Embryonic facial prominence (tissue), 1 donor: ENCODE data around the gene NCKAP5.

Experiments
- DNase-seq: peaks from one replicate; pipeline ENCODE4 v3.0.0-alpha.2; 2016; ENCODE audit errors: extremely low spot score

The NCKAP5 gene

DNA sequence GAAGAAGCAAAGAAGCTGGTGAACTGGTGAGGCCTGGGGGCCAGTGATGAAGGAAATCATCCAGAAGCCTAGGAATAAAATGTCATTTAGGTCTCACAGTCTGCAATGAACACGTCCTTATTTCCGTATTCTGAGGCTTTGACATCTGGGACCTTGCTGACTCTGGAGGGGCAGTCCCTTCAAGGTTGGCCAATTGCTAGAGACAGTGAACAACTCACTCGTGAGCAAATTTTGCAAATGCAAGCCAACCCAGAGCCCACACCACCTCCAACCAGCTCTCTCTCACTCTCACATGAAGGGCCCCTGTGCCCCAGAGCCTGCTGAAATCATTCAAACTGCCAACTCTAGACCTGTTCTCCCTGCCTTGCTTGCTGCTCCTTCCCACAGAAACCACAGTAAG lies 619.2 kb downstream of the NCKAP5 start:
- no peak for DNase-seq

DNA sequence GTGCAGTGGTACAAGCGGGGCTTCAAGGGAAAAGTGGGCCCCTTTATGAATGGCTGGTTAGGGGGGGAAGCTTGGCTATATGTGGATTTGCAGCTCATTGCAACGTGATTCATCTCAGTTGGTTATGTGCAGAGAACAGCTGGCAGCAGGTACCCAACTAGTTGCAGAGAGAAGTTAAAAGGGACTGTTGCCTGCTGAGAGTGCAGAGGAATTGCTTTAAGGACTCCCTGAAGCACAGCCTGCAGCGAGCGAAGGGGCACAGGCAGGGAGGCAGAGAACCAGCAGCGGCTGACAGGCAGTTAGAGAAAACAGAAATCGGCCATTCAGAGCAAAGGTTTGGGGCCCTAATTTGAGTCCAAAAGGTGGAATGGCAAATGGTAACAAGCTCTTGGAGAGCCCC lies 620.1 kb downstream of the NCKAP5 start:
- DNase-seq = no peak

DNA sequence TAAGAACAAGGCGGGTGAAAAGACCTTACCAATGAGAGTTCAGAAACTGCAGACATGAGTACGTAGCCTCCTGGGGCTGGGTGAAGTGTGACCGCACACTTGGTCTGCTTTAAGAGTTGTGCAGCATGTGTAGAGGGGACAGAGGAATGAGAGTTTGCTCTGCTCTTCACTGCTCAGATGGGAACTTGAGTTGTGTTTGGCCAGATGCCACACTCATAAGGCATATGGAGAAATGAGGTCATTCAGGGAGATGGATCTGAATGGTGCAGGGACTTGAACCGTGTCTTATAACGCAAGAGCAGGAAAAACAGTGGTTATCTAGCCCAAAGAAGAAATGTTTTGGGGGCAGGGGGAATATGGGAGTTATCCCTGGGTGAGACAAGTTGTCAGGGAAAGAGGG lies 624.4 kb downstream of the NCKAP5 start:
- no peak for DNase-seq

DNA sequence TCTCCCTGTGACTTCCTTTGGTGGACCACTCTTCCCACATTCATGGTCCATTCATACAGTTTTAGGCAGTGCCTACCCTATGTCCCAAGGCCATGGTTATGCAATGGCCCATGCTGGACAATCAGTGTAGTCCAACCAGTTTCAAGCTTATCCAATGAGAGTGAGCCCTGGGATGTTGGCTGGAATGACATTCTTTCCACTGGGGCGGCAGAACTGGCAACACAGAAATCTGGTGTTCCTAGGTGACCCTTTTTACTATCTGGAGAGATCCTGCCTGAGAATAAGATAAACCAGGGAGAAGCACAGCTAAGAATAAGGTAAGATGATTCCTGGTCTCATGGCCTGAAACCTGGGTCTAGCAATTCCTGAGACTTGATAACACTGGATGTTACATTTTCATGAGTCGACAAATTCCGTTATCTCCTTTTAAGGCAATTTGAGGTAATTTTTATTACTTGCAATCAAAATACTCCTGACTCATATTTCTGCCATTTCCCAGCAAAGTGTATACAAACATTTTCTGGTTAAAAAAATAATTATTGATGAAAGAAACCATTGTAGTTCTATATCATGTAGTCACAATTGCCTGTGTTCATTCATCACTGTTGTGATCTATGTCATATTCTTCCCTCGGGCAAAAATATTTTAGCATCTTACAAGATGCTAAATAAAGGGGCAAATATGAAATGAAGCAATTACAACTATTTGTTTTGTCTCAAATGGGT lies 626.8 kb downstream of the NCKAP5 start:
- no peak for DNase-seq

DNA sequence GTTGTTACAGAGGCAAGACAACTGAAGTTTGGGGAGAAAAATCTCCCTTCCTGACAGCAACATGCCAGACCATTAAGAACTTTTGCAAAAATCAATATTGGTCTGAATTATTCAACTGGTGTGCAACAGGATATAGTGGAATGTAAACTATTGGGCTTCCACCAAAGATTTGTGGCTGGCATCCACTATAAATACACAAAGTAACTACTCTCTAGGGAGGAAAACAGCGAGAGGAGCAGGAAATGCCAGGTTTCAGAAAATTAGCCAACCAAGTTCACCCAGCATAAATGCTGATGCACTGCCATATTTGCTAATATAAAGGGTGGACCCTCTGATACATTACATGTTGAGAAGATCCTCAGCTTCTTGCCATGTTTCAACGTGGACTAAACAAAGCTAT lies 630.6 kb downstream of the NCKAP5 start:
- DNase-seq = no peak

DNA sequence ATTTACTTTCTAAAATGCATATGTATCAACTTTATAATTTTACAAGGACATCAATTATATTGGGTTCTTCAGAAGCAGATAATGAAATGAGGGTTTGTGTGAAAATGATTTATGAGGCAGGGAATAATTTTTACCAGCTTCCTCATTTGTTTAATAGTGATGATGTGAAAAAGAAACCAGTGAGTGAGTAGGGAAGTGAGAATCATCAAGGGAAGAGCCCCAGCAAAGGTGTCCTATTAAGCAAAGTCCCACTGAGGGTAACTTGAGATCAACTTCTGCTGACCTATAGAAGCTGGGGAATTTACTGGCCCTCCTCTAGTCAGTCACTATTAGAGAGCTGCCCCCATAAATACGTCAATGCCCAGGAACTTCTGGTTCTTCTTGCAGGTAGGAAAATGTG lies 631.5 kb downstream of the NCKAP5 start:
- no peak for DNase-seq

DNA sequence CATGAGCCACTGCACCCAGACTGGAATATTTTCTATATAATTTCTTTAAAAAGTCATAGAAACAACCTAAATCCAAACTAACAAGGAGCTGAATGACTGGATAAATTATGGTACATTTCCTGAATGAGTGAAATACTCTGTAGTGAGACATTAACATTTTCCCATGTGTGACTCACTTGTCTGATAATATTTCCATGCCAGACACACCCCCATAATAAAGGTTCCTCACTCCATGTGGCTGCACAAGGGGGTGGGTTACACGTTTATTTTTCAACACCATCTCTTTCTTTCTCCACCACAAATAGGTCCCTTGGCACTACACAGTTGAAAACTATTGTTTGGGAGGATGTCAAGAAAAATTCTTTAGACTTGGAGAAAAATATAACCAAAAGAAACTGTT lies 632.0 kb downstream of the NCKAP5 start:
- DNase-seq = no peak

DNA sequence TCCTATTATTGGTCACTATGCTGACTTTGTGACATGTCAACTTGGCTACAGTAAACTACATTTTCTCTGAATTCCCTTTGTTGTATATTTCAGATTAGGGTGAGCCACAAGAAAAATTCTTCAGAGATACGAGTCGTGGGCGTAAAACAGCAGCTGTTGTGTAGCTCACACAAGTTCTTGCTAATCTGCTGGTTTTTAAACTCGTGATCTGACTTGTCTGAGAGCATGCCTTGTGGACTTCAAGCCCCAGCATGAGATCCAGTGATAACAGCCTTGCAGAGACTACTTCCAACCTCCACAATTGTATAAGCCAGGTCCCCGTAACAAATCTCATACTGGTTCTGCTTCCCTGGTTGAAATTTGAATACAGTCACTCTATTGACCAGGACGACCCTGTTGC lies 638.5 kb downstream of the NCKAP5 start:
- no peak for DNase-seq

DNA sequence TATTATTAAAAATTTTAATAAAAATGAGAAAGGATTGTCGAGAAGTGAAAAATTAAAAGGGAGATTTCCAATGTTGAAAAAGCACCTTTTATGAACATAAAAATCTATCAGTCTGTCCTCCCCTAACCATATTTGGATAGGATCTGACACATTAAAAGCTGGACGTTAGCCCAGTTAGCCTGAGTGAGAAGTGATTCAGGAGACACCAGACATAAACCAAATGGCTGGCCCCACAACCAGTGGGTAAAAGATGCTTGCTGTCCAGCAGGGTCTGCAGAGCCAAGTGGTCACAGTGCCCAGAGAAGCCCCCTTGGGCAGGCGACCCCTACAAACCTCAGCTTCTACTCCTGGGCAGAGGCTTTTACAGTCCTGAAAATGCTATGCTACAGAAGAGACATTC lies 644.5 kb downstream of the NCKAP5 start:
- no peak for DNase-seq

DNA sequence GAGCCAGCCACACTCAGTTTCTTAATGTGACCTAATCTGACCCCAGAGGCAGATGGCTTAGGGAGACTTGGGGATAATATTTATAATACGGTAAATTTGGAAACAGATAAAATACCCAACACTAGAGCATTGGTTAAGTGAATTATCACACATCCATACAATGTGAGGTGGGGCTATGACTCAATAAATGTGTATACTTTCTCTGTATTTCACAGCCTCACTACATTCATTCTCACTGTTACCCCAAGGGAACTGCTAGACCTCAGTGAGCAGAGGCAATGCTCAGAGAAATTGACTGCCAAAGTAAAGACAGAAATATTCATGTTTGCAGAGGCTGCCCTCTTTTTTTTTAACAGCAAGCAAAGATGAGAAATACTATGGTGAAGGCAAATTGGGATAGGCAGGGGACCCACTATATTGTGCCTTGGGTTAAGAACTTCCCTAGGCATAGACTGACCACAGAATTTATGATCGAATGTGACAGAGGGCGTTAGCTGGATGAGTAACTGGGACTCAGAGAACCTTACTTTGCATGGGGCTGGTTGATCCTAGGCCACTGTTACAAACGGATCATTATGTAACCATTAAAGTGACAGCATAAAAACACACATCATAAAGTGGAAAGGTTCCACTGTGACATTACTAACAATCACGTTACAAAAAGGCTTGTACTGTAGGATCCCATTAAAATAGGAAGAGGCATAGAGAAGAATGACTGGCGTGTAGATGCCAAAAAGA lies 652.3 kb downstream of the NCKAP5 start:
- DNase-seq = no peak

DNA sequence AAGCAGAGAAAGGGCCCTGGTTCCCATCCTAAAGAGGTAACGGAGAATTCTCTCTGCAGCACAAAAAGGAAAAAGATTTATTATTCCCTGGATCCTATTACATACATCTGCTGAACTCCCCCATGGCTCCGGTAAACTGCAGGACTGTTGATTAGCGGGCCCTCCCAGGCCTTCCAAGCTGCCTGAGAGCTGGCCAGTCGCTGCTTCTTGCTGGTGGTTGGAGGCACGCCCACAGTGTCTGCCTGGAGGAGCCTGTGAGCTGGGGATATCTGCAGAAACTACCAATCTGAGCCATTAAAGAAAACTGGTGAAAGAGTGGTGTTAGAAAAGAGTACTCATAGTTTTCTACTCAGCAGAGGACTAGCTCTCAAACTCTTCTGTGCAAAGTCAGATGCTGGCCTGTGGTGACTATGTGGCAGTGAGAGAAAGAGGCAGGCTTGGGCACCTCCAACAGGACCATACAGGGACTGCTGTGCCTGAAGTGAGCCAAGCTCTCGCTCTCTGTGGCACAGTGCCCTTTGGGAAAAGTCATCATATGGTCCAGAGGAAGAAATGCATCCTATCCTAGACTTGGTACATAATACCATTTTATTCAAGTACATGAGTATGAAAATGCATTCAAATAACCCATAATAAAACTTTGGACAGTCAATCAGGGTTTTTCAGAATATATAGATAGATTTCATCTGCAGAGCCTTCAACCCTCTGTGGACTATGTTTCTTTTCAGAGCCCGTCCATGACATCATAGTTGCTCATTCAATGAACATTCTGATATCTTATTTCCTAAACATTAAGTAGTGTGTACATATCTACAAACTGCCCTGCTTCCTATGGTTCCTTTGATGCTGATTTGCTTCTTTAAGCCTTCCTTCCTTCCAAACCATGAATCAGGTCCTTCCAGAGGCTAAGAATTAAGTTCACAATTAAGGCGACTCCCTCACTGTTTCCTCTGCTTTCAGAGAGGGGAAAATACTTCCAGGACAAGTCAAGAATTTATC lies 656.2 kb downstream of the NCKAP5 start:
- DNase-seq = no peak

DNA sequence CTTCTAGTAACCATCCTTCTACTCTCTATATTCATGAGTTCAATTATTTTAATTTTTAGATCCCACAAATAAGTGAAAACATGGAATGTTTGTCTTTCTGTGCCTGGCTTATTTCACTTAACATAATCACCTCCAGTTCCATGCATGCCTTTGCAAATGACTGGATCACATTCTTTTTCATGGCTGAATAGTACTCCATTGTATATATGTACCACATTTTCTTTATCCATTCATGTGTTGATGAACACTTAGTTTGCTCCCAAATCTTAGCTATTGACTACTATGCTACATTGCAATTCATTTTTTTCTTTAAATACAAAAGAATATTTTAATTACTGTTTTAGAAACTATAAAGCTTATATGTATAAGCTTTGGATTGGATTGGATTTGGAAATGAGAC lies 657.8 kb downstream of the NCKAP5 start:
- DNase-seq = no peak

DNA sequence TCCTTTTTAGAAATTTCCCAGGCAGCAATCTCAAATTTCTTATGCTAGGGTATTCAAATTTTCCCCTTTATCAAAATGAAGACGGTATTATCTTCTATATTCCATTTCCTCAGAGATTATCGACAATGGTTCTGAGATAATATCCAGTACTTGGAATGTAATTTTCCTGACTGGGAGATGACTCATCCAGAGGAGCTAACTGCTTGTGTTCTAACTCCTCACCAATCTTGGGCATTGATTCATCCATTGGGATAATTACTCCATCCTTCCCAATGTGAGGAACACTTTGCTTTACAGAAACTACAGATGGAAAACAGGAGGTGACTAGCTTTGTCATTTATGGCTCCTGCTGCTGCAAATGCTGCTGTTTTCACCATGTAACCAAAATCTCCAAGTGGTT lies 658.8 kb downstream of the NCKAP5 start:
- no peak for DNase-seq

DNA sequence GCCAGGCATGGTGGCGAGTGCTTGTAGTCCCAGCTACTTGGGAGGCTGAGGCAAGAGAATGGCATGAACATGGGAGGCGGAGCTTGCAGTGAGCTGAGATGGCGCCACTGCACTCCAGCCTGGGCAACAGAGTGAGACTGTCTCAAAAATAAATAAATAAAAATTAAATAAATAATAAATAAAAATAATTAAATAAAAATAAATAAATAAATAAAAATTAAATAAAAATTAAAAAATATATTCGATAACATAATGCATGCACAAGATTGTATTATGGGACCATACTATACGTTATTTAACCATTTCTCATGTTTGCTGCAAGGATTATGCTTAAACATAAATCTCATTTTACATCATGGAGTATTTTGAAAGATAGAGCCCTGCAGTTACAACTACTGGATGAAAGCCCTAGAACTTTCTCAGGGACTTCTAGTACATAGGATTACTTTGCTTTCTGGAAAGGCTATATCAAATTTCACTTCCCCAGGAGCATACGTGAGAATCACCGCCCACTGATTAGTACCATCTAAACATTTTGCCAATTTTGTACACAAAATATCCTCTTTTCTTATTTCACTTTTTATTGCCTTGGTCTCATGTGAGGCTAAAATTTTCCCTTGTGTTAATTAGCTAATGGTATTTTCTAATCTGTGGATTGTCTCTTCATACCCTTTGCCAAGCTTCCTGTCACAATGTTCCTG lies 664.0 kb downstream of the NCKAP5 start:
- no peak for DNase-seq

DNA sequence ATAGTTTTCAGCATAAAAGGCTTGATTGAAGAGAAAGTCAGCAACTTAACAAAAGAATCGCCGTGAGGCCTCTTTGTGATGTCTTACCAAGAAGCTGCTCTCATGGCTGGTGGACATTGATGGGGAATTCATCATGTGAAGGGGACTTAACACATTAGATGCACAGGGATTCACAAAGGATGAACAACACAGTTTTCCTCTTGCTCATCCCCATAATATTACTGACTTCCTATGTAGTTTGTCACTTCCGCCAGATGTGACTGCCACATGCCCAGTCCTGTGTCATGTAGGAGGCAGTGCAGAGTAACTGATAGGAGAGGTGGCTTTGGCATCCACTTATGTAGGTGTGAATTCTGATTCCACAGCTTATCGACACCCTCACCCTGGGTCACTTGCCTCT lies 665.6 kb downstream of the NCKAP5 start:
- no peak for DNase-seq

DNA sequence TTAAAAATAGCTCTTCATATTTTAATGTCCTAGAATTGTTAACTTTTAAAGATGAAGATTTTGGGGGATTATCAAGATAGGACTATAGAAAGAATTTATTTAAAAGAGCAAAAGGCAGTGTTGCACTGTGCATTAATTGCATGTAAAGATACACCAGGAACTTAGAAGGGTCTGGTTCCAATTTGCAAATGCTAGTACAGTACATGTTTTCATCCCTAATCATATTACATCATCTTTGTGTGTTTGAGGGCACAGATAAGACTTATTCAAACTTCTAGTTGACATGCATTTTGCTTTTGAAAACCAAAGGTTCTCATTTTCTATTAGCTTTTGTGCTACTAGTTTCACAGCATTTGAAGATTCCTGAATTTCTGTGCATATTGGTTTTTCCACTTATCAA lies 666.6 kb downstream of the NCKAP5 start:
- no peak for DNase-seq

DNA sequence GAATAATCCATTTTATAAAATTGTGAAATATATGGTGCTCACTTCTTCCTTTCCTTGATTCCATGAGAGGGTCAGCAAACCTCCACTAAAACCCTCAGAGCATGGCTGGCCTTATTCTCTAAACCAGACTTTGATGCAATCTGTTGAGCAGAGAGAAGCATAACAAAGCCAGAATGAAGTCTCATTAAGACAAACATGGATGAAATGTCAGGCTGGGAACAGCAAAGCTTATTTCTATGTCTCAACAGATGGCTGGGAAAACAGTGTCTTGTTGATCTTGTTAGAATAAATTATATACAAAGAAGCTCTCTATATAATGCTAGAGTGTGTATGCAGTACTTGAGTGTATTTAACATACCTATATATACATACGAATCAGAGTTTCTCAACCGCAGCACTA lies 671.2 kb downstream of the NCKAP5 start:
- DNase-seq = no peak

DNA sequence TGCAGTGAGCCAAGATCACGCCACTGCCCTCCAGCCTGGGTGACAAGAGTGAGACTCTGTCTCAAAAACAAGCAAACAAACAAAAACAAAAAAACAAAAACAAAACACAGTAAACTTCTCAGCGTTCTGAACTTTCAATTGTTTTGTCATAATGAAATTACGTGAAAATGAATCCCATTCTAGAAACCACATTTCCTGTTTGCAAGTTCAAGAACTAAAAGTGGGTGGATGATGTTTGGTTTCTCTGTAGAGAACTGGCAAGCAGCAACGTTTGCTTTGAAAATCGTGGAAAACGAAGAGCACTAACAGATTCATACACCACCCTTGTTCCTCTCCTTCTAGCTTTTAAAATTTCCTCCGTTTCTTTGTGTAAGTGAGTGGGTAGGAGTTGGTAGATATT lies 672.2 kb downstream of the NCKAP5 start:
- DNase-seq = no peak

DNA sequence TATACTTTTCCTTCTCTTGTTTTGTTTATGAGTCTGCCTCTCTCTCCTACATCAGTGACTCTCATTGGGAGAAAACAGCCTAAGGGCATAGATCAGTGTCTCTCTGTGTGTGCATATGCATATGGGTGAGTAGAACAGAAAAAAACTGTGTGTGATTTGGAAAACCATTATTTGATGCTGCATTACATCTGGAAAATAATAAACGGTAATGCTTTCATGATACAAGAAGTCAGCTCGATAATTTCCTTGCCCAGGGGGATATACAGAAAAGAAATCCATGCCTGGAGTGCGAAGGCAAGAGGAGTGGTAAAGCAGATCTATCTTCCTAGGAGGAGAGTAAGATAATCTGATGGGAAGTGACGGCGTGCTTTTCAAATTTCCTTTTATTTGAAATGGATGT lies 676.8 kb downstream of the NCKAP5 start:
- no peak for DNase-seq

DNA sequence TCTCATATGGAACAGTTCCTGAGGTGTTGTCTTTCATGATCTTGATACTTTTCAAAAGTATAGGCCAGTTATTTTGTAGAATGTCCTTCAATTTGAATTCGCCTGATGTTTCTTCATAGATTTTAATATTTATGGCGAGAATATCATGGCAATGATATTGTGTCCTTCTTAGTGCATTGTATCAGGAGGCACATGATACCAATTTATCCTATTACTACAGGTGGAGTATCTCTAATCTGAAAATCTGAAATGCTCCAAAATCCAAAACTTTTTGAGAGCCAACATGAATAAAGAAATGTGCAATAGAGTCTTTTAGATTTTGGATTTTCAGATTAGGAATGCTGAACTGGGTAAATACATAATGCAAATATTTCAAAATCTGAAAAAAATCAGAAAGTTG lies 681.7 kb downstream of the NCKAP5 start:
- no peak for DNase-seq

DNA sequence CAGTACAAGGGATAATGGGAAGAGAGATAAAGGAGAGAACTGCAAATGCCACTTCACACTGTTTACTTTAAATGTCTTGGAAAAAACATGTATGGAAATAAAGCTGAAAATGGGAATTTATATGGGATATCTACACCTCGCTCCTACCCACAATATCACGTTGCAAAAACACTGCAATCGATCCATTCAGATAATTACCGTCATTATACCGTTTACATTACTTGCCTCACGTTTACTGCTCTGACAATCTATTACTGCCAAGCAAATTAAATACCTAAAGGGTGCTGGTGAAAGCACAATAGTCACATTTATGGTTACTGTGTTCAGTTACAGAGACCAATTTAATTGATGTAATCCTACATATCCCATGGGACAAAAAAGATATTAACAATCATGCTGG lies 683.6 kb downstream of the NCKAP5 start:
- DNase-seq = no peak

DNA sequence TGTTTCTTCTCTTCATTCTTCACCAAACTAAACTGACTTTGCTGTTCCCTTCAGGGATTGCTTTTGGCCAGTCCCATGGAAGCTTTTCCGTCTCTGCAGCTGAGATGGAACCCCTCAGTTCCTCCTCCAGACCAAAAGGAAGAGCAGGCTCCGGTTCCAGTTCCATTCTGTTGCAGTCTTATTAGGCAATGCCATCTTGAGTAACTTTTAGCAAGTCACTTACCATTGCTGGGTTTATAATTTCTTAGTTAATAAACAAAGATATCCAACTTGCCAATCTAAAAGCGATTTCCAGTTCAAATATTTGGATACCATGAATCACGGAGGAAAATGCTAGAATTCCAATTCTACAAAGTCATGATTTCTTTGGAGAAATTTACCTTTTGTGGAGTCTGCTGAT lies 684.0 kb downstream of the NCKAP5 start:
- no peak for DNase-seq
